NCI-H1092 treated with DMSO at 0.1 percent for 48 hours (cell line): Measurements from ENCODE around the gene INPP5D.

Experiments
- DNase-seq: peaks from one replicate; lab custom pipeline; 2025; lab: John Stamatoyannopoulos, UW

Gene INPP5D

DNA sequence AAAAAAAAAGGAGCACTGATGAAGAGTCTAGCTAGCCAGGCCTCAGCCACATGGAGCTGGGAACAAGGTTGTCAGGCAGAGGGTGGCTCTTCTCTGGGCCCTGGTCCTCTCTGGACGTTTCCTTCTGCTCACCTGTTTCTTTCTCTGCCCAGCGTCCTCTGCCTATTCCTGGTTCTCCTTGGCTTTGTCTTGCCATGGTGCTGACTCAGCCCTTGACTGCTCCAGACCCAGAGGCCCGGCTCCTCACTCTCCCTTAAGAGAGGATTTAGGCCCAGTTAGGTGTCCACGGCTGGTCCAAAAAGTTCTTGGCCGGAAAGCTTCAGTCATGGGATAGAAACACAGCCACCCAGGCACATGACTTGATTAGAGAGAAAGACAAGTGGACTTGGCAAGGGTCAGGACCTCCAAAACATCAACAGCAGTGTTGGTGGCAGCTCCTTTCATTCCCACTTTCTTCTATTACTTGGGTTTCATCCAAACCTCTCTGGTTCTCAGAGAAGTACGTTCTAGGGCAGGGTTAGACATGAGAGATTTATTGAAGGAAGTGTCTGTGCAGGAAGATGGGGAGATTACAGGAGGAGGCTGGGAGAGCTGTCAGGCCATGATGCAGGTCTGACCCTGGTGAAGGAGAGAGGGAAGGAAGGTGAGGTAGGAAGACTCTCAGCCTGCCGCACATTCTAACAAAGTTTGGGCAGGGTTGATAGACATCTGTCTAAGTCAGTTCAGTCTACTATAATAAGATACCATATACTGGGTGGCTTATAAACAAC is 176.9 kb downstream of the INPP5D start:
- no peak for DNase-seq

DNA sequence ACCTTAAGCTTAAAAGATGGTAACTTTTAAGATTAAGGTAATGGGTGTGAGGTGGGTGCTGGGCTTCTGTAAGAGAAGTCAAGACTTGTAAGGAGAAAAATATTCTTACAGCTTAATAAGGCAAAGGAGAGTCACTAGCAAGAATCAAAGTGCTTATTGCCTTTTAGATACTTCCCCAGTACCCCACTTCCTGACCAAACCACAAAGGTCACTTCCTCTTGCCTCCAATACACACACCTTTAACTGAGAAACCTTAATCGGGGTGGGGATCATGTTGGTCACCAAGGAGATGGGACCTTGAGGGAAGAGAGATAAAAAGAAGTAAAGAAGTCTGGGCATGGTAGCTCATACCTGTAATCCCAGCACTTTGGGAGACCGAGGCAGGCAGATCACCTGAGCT is 180.8 kb downstream of the INPP5D start:
- no peak for DNase-seq

DNA sequence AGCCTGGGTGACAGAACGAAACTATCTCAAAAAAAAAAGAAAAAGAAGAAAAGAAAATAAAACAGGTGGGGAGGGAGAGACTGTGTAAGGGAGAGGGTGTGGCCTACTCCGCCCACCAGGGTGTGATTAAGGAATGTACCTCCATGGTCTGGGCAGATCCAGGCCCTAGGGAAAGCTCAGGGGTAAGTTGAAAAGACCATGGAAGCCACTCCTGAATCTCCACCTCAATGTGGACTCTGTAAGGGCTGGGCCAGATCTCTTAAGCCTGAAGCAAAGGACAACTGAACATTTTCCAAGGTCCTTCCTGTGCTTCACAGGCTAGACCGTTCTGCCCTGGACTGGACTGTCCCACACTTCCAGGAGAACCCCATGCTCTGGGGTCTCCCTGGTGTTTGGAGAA is 181.7 kb downstream of the INPP5D start:
- DNase-seq: no peak

DNA sequence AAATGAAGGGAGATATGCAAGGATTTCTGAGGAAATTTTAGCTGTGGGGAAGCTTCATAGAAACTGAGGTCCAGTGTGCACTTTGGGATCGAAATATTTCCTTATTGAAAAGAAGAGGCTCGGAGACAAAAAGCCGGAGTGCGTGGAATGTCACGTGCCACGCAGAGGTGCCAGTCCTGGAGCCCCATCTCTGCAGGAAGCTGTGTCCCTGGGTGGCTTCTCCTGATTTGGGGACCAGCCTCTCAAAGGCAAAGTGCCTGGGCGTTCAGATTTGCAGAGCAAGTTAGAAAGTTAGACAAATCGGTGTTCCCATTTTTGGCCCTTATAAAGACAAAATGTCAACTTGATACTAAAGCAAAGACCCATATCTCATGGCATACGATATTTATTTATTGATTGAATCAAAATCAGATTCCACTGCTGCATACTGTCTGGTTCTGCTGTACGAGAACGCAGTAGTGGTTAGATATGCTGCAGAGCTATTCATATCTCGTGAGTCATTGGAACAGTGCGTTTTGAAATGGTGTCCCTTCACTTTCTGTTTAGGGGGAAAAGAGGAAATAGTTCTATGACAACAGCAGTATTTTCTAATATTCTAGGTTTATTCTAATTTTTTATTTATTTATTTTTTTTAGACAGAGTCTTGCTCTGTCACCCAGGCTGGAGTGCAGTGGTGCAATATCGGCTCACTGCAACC is 182.2 kb downstream of the INPP5D start:
- no peak for DNase-seq

DNA sequence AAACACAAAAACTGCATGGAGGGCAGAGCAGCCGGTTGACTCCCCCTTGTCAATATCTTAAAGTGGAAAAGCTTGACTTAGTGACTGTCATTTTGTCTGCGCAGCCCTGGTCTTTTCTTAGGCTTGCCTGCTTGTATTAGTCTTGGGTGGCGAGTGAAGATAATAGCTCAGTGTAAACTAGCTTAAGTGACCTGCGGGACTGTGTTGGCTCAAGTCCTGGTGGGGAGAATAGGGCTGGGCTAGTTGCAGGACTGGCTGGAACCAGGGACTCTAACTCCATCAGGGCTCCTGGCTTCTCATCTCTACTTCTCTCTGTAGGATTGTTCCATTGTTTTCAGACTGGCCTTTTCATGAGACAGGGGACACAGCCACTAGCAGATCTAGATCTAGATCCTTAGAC is 183.2 kb downstream of the INPP5D start:
- DNase-seq: no peak

DNA sequence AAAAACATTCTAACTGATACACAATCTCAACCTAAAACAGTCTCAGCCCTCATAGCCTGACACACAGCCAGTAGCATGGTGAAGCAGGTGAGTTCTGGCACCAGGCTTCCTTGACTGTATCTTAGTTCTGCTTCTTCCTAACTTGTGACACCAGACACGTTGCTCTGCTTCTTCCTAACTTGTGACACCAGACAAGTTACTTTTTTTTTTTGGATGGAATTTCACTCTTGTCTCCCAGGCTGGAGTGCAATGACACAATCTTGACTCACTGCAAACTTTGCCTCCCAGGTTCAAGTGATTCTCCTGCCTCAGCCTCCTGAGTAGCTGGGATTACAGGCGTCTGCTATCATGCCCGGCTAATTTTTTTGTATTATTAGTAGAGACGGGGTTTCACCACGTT is 184.7 kb downstream of the INPP5D start:
- no peak for DNase-seq

DNA sequence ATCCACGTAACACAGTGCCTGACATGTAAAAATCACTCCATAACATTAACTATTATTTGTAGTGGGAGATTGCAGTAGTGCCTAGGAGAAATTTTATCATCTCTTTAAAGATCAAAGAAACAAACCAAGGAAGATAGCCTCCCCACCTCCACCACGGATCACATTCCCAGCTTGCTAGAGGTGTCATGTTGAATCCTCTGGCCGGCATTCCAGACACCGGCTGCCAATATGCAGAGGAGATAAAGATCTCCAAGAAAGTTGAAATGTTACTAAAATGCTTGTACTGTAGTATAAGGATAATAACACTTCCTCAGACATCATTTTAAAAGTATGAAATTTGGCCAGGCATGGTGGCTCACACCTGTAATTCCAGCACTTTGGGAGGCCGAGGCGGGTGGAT is 185.3 kb downstream of the INPP5D start:
- DNase-seq: no peak

DNA sequence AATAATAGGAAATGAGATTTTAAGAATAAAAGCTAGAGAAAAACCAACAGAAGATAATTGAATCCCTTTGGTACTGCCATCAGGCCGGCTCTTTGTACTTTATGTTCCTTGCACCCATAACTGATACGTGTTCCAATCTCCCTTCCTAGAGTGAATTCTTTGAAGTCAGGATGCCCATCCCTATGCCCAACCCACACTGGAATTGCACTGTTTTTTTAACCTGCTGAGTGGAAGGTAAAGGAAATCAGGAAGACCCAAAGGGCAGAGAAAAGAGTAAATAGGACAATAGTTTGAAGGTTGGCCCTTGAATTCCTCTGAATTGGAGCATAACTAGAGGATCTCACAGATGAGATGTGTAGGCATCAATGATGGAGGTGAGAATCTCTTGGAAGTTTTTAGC is 187.0 kb downstream of the INPP5D start:
- no peak for DNase-seq

DNA sequence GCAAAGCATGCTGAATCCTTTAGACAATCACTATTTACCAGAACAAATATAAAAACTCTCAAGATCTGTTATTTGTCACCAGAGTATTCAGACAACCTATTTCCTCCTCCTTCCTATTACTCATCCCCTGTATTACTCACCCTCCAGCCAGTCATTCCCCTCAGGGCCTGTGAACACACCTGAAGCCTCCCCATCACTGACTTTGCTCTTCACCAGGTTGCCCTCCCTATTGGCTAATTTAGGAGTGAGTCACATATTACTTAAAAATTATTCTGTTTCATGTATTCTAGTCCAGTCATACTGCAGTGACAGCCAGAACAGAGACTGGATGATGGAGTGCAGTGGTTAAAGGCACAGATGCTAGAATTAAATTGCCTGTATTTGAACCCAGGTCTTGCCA is 187.6 kb downstream of the INPP5D start:
- DNase-seq: no peak

DNA sequence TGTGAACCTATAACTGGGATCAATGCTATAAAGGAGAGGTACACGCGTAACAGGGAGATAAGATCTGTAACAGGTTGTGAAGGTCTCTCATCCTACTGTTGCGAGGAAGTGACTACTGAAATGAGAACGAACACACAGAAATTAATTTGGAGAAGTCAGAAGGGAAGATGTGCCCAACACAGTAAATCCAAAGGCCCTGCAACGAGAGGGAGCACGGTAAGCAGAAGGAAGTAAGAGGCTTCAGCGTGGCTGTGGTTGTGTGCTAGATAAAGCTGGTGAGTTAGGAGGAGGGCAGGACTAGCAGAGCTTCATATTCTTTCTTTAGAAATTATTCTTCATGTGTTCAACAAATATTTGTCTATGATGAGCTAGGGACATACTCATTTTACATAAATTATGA is 188.9 kb downstream of the INPP5D start:
- DNase-seq: no peak

DNA sequence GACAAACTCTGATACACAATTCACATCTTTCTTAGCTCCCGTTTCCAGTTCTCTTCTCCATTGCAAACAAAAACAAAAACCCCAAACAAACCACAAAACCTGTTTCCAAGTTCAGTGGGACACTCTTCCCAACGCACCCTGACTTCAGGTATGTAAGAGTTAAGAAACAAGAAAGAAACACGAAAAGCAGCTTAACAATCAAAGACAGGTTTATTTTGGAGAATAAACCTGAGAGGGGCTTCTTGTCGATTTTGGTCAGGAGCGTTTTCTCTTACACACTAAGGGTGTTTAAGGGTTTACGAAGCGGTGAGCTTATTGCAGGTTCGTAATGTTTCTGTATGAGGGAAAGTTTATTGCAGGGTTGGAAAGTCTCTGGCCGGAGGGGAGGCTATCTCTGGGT is 190.4 kb downstream of the INPP5D start:
- DNase-seq: no peak

DNA sequence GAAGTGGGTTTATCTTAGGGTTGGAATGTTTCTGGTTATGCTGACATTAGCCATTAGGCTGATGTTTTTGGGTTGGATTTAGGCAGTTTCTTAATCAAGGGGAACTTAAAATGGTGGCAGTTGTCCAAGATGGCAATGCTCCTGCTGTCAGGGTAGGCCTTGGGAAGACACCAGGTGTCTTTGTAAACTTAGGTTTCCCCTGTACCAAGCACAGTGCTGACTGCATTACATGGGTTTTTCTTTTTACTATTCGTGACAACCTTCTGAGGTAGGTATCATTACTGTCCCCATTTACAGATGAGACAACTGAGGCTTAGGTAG is 190.8 kb downstream of the INPP5D start:
- DNase-seq: no peak

DNA sequence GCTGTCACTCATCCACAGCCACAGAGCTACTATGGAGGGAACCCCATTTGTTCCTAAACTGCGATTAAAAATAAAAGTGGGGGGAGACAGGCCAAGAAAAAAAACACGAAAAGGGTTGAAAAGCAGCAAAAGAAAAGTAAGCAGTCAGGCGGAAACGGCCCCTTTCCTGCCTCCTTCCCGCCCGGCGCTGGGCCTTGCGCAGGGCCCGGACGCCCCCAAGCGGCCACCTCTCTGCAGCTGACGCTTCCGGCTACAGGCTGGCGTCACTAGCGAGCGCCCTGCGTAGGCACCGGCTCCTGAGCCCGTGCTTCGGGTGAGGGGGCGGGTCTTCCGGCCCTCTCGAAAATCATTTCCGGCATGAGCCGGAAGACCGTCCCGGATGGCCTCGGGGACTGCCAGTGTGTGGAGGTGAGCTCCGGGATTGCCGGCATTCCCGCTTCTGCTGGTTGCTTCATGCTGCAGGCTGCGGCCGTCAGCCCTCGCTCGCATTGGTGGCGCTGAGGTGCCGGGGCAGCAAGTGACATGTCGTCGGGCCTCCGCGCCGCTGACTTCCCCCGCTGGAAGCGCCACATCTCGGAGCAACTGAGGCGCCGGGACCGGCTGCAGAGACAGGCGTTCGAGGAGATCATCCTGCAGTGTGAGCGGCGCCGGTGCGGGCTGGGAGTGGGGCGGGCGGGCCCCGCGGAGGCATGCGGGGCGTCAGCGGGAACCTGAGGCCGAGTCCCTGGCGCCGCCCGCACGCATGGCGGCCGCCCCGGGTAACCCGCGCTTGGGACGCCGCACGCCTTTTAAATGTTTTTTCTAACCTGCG is 191.4 kb downstream of the INPP5D start, which contains the start of gene ATG16L1:
Gene ATG16L1 (plus strand): TSS at position 368 of the 811 bp plus-strand sequence. CDS start 155 bp downstream, at position 523.
- peak; percentile 82 for DNase-seq

DNA sequence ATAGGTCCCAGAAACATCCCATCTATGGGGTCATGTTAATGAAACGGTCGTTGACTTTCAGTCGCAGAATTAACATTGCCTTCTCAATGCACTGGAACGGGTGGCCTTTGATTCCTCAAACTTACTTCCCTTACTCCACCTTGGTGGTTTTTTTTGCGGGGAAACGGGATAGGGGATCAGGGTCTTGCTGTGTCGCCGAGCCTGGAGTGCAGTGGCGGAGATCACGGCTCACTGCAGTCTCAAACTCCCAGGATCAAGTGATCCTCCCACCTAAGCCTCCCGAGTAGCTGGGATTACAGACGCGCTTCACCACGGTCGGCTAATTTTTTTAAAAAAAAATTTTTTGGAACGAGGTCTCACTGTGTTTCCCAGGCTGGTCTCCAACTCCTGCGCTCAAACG is 192.1 kb downstream of the INPP5D start:
- DNase-seq: no peak

DNA sequence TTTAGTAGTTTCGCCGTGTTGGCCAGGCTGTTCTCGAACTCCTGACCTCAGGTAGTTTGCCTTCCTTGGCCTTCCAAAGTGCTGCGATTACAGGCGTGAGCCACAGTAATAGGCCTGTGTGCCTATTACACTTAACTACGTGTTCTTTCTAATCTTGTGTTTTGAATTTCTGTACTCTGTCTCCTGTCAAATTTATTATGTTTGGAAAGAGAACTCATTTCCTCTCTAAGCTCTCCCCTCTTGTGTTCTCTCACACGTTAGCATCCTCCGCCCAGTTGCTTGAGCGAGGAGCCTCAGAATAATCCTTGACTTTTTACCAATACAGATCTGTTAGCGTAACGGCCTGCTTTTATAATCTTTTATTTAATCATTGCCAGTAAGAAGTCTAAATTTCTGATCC is 195.0 kb downstream of the INPP5D start:
- DNase-seq: no peak

DNA sequence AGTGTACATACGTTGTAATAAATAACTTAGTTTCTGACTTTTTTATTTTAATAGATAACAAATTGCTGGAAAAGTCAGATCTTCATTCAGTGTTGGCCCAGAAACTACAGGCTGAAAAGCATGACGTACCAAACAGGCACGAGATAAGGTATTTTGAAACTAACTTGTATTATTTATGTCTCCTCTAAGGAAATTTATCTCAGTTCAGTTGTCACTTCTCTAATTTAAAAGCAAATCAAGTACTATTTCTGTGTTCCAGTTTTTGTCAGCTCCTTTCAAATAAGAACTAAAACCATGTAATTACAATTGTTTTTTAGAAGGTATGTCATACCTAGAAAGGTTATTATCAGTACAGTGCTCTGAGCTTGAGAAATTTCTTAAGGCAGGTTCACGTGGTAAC is 195.9 kb downstream of the INPP5D start:
- DNase-seq: no peak
